ENCODE results near the gene GREM2. TPM values are rescaled to one million over a fixed set of nuclear protein-coding genes. Genes with fewer than 3 reads are reported as not detected.

The GREM2 gene
- polyA plus RNA-seq, 4 donors: 0.49 to 1.4 (median 0.89) TPM

- DNase-seq (ENCODE audit: low read depth in 4 of 4, low spot score in 3 of 4): no peak
These were observed 147.9 kb downstream of the GREM2 start for GRCh38 chr1:240464099-240464498.

GRCh38 chr1:240462766-240463395 lies 149.1 kb downstream of the GREM2 start:
- DNase-seq (ENCODE audit: low read depth in 4 of 4, low spot score in 3 of 4): no peak

GRCh38 chr1:240462277-240462676 lies 149.7 kb downstream of the GREM2 start:
- DNase-seq (ENCODE audit: low read depth in 4 of 4, low spot score in 3 of 4): no peak

- DNase-seq (ENCODE audit: low read depth in 4 of 4, low spot score in 3 of 4): no peak
These were observed 154.8 kb downstream of the GREM2 start for GRCh38 chr1:240457203-240457602.

GRCh38 chr1:240455228-240455821 lies 156.6 kb downstream of the GREM2 start:
- no peak for DNase-seq (ENCODE audit: low read depth in 4 of 4, low spot score in 3 of 4)

GRCh38 chr1:240445369-240445768 lies 166.6 kb downstream of the GREM2 start:
- no peak for DNase-seq (ENCODE audit: low read depth in 4 of 4, low spot score in 3 of 4)

GRCh38 chr1:240441669-240442068 lies 170.3 kb downstream of the GREM2 start:
- no peak for DNase-seq (ENCODE audit: low read depth in 4 of 4, low spot score in 3 of 4)
